RWPE1 (cell line): ENCODE data around the gene SOCS6.

Experiments used
- CTCF ChIA-PET: fragments of 350-600 bp; sonication (Branson Sonifier 250); formaldehyde crosslinking; extraction: SDS; loops from one replicate; lab custom pipeline; 2021; lab: Yijun Ruan, JAX
- POLR2A ChIA-PET: fragments of 400-600 bp; formaldehyde crosslinking; extraction: SDS; loops from one replicate; lab custom pipeline; 2020; ENCODE audit warnings: antibody characterized with exemption; ENCODE audit not compliant: low non-redundant PET; lab: Yijun Ruan, JAX
- DNase-seq: peaks from one replicate; pipeline ENCODE4 v3.0.0; 2012; ENCODE audit warnings: low spot score
- H3K27ac ChIP-seq: fragments of 450-650 bp; 2 replicates; pipeline ENCODE4 v1.5.1; 2017
- TF ChIP-seq, protein P1 (sequence below): fragments of 450-650 bp; conservative IDR thresholded peaks from 2 replicates; pipeline ENCODE4 v1.5.1; 2017; ENCODE audit warnings: low read depth, mild to moderate bottlenecking

The SOCS6 gene

DNA sequence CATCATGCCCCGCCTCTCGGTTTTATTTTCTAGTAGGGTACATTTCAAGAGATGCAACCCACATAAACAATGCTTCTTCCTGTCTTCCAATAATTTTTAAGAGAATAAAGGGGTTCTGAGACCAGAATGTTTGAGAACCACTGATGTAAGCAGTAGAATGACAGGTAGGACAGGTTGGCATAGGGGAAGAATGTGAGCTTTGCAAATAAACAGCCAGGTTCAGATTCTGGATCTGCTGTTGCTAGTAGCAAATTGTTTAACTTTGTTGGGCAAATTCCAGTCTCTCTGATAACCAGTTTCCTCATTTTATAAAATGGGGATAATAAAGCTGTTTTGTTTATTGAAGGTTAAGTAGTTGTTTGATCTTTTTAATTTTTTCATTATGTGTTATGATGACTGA is 32.8 kb downstream of the SOCS6 start:
- TF ChIP-seq, protein P1, sequence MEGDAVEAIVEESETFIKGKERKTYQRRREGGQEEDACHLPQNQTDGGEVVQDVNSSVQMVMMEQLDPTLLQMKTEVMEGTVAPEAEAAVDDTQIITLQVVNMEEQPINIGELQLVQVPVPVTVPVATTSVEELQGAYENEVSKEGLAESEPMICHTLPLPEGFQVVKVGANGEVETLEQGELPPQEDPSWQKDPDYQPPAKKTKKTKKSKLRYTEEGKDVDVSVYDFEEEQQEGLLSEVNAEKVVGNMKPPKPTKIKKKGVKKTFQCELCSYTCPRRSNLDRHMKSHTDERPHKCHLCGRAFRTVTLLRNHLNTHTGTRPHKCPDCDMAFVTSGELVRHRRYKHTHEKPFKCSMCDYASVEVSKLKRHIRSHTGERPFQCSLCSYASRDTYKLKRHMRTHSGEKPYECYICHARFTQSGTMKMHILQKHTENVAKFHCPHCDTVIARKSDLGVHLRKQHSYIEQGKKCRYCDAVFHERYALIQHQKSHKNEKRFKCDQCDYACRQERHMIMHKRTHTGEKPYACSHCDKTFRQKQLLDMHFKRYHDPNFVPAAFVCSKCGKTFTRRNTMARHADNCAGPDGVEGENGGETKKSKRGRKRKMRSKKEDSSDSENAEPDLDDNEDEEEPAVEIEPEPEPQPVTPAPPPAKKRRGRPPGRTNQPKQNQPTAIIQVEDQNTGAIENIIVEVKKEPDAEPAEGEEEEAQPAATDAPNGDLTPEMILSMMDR, result no peak
- POLR2A ChIA-PET, result no interaction called here
- CTCF ChIA-PET, result no interaction called here

DNA sequence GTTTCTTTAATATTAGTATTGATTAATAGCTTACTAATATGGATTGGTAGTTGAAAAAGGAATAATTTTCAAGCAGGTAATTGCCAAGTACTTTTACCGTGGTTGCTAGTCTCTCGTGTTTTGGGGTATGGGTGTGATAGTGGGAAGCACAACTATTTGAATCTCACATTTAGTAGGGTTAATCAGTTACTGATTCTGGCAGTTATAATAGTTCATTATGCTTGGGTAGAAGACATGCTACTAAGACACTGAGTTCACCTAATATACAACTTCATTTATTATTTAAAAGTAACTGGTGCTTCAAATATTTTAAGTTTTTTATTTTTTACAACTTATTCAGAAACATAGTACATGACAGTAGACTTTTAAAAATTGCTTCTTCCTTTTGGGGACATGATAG is 33.5 kb downstream of the SOCS6 start:
- ChIA-PET CTCF (no interaction called here), POLR2A (no interaction called here)
- no peak for DNase-seq
- TF ChIP-seq, protein P1, result no peak
- no peak overlapping the region for H3K27ac ChIP-seq

More for the DNA sequence above, 32.8 kb downstream of the SOCS6 start:
- no peak overlapping the region for H3K27ac ChIP-seq
- DNase-seq, result no peak

DNA sequence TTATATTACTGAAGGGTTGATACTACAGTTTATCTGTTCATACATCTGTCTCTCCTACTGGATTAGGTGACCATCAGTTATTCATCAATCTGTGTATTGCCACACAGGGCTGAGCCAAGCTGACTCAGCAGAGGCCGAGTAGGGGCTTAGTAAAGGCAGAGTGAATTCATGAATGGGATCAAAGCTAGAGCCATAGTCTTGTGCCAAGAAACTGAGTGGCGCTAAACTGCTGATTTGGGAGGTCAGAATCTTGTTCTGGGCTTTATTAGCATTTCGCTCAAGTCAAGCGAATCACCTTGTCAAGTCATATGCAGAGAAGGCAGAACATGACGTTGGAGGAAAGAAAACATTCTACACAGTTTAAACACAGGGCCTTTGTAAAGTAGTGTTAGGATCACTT is 34.1 kb downstream of the SOCS6 start:
- POLR2A ChIA-PET, result no interaction called here
- H3K27ac ChIP-seq, result no peak overlapping the region
- DNase-seq, result no peak
- TF ChIP-seq, protein P1, result no peak
- CTCF ChIA-PET, result no interaction called here

DNA sequence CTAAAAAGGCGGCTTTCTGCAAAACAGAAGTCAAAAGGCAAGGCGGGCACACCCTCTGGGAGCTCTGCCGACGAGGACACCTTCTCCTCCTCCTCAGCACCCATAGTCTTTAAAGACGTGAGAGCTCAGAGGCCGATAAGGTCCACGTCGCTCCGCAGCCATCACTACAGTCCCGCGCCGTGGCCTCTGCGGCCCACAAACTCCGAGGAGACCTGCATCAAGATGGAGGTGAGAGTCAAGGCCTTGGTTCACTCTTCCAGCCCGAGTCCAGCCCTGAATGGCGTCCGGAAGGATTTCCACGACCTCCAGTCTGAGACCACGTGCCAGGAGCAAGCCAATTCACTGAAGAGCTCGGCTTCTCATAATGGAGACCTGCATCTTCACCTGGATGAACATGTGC is 36.1 kb downstream of the SOCS6 start:
- POLR2A ChIA-PET, result no interaction called here
- TF ChIP-seq, protein P1, result no peak
- no peak overlapping the region for H3K27ac ChIP-seq
- CTCF ChIA-PET, result no interaction called here
- DNase-seq, result no peak

DNA sequence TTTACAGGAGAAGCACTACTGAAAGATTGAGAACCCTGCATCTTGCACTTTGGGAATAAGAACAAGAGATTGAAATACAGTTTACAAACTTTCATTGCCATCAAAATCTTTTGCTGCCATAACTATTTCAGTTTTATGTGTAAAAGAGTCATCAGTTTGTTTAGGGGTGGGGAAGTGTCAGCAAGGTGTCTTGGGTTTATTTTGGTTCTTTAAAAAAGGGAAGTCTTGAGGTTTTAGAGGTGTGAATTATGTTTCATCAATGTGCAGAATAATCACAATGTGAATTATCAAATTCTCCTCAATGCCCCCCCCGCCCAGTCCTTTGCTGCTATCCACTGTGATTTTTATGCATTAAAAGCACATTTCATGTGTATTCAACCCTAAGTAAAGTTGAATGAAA is 37.4 kb downstream of the SOCS6 start:
- no peak for DNase-seq
- H3K27ac ChIP-seq, result no peak overlapping the region
- TF ChIP-seq, protein P1, result no peak
- ChIA-PET CTCF (no interaction called here), POLR2A (no interaction called here)

DNA sequence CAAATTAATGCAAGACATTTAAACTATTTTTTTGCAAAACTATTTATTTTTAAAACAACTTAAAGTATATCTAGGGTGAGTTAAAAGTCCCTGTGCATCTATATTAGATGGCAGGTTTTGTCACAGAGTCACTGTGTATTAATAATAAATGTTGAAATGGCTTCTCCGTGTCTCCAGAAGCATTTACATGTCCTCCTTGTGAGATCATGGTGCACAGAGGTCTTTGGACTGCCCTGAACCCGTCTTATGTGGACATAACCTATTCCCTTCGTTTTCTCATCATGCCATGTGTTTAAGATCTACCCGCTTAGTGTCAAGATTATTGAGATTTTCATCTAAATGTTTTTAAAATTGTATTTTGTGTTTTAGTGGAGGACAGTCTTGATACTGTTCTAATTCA is 39.3 kb downstream of the SOCS6 start:
- DNase-seq, result no peak
- H3K27ac ChIP-seq, result no peak overlapping the region
- CTCF ChIA-PET, result no interaction called here
- TF ChIP-seq, protein P1, result no peak
- POLR2A ChIA-PET, result no interaction called here

DNA sequence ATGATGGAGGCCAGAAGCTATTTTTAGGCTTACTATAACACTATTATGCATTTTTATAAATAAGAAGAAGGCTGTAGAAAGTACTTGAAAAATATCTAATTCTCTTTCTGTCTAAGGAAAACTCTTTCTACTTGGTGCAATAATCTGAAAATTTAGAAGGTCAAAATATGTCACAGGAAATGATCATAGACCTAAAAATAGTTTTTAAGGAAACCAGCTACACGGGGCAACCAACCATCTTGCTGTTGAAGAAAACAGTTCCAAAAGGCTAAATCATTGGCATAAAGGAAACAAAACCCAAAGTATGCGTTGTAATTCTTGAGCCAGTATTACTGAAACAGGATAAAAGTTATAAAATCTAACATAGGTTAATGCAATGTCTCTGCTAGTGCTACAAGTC is 40.2 kb downstream of the SOCS6 start:
- TF ChIP-seq, protein P1, result no peak

More for the DNA sequence above, 40.2 kb downstream of the SOCS6 start:
- ChIA-PET POLR2A (no interaction called here), CTCF (no interaction called here)
- H3K27ac ChIP-seq, result no peak overlapping the region
- no peak for DNase-seq
